GM04504 (cell line): ENCODE measurements around the gene CYP26A1.

Experiments used
- DNase-seq: peaks from one replicate; pipeline ENCODE4 v3.0.0-alpha.2; 2012; ENCODE audit warnings: low read depth

CYP26A1 gene

GRCh38 chr10:93064874-93065660 lies 8.6 kb upstream of the CYP26A1 start:
- no peak for DNase-seq

- DNase-seq = no peak
Observed at GRCh38 chr10:93065675-93066543, 7.8 kb upstream of the CYP26A1 start.

- DNase-seq = no peak
Observed at GRCh38 chr10:93066544-93066913, 7.2 kb upstream of the CYP26A1 start.

- DNase-seq = no peak
Observed at GRCh38 chr10:93067443-93068365, 6.0 kb upstream of the CYP26A1 start.

GRCh38 chr10:93068411-93069244 lies 5.1 kb upstream of the CYP26A1 start:
- no peak for DNase-seq

GRCh38 chr10:93069245-93069561 lies 4.5 kb upstream of the CYP26A1 start:
- no peak for DNase-seq

GRCh38 chr10:93070378-93071176 lies 3.1 kb upstream of the CYP26A1 start:
- DNase-seq = no peak

DNA sequence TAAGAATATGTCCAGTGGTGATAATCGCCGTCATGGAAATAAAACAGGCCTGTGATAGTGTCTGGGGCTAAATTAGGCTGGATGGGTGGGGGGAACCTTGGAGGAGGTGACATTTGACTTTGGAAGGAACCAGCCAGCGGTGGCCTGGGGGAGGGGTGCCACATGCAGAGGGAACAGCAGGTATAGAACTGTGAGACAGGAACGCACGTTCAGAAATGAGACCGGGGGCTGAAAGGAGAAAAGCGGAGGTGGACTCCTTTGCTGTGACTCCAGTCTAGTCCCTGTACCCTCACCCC lies 2.6 kb upstream of the CYP26A1 start:
- DNase-seq = no peak

DNA sequence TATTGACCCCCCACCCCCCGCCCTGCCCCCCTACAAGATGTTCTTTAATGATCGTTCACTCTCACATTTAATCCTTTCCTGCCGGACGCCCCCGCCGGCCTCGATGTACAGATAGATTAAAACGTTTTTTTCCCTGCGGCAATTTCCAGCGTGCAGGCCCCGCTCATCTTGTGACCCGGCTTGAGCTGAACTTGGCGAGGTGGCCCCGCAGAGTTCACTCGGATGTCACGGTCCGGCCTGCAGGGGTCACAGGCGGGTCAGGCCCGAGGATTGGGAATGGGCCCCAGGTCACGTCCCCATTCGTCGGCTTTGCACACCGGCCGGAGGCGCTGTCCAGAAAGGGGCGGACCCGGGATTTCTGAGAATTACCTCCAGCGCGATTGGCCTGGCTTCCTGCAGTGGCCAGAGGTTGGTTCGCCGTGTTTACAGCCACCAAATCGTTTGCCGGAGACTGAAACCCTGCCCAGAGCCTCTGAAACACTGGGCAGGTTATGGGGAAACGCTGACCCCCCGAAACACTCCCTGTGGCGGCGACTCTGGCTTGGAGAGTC lies 1.9 kb upstream of the CYP26A1 start:
- DNase-seq = no peak

DNA sequence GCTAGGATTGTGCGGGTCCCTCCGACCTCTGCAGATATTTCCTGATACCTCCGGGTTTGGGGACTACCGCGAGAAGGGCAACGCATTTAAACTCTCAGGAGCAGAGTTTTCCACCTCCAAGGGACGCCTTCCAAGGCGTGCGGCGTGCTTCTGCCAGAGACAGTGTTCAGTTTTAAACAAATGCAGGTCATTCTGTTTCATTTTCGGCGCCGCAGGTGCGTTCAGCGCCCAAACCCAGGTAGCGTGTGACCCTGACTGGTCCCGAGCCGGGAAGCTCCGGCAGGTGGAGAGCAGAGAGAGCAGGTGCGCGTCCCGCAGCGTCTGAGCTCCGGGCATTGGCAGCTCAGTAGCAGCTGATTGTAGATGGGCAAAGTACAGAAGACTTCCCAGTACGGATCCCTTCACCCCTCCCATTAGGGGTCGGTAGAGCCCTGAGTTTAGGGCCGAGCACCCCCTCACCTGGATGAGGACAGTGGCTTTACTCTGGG lies 1.4 kb upstream of the CYP26A1 start:
- DNase-seq = no peak

DNA sequence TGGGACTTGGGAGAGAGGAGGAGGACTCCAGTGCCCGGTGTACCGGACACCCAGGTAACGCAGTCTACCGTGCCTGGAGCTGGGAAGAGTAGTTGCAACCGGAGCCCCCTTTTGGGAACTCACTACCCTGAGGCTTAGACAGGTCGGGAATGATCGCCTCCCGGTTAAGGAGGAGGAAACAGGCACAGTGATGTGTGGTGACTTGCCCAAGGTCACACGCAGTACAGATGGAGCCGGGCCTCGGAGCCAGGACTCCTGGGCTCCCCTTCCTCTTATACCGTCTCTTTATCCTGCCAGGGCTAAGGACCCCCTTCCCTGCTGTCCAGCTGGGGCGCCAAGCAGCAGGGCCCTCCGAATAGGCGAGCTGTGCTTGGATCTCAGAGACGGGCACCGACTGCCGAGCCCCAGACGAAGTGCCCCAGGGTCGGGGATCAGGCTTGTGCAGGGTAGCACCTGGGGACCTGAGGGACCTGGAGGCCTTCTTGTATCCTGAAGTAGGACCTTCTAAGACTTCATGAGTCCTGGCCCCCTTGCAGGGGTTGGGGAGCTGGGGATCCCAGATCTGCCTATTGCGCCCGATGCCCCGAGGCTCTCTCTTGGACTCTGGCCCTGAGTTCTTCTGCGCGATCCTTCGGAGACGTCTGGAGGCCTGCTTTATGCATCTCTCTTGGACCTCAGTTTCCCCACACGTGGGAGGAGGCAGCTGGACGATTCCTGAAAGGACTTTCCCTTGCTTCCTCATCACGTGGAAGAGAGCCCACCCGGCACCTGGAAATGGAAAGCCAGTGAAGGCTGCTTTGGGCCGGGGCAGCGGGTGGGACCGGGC lies 767 bp upstream of the CYP26A1 start:
- no peak for DNase-seq

DNA sequence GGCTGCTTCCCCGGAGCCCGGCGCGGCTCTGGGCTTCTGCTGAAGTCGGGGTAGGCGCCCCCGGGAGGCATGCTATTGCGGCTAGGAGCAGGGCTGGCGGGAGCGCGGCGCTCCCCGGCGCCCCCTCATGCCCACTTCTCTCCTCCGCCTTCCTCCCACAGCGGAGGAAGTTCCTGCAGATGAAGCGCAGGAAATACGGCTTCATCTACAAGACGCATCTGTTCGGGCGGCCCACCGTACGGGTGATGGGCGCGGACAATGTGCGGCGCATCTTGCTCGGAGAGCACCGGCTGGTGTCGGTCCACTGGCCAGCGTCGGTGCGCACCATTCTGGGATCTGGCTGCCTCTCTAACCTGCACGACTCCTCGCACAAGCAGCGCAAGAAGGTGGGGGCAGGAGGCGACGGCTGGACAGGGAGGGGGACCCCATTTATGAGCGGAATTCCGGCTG lies 479 bp downstream of the CYP26A1 start:
- no peak for DNase-seq

DNA sequence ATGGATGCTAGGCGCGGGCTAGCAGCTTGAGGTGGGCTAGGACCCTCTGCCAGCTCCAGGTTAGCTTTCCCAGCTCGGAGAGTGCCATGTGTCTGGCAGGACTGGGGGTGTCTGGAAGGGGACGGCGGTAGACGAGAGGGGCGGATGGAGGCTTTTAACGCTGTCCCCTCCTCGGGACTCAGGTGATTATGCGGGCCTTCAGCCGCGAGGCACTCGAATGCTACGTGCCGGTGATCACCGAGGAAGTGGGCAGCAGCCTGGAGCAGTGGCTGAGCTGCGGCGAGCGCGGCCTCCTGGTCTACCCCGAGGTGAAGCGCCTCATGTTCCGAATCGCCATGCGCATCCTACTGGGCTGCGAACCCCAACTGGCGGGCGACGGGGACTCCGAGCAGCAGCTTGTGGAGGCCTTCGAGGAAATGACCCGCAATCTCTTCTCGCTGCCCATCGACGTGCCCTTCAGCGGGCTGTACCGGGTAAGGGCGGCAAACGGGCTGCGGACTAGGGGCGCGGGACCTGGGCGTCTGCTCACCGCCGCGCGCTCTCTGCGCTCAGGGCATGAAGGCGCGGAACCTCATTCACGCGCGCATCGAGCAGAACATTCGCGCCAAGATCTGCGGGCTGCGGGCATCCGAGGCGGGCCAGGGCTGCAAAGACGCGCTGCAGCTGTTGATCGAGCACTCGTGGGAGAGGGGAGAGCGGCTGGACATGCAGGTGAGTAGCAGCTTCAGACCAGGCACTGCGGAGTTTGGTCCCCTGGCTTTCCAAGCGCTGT lies 1.1 kb downstream of the CYP26A1 start:
- DNase-seq = no peak

DNA sequence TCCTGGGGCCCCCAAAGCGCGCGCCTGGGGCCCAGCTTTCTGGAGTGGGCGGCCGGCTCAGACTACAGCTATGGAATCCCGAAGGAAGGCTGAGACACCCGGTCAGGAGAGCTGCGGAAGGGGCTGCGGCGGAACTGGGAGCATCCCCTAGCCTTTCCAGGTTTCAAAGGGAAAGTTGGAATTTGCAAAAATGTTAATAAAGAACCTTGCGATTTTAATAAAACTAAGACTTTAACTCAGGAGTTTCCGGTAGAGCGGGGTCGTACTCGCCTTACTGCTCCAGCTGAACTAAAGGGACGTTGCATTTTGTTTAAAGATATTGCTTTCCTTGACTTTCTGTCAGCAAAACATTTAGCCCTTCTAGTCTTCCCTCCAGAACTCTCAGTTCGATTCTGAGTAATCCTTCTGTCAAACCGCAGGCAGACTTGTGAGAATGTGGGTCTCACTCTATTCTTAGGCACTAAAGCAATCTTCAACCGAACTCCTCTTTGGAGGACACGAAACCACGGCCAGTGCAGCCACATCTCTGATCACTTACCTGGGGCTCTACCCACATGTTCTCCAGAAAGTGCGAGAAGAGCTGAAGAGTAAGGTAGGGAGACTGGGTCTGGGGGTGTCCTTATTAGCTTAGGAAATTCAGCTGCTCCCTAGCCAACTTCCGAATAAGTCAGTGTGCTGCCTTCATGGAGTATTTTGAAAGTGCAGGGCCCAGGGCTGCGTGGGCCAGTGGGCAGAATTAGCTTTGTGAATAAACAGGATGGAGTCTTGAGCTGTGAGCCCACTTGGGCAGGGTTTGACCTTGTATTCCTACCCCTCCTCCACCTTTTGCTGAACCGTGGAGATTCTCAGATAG lies 1.9 kb downstream of the CYP26A1 start:
- no peak for DNase-seq

DNA sequence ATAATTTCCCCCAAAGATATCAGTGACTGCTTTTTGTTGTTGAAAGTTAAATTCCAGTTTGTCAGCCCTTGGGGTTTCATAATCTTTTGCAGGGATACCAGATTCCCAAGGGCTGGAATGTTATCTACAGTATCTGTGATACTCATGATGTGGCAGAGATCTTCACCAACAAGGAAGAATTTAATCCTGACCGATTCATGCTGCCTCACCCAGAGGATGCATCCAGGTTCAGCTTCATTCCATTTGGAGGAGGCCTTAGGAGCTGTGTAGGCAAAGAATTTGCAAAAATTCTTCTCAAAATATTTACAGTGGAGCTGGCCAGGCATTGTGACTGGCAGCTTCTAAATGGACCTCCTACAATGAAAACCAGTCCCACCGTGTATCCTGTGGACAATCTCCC lies 3.2 kb downstream of the CYP26A1 start:
- no peak for DNase-seq

- DNase-seq = no peak
Observed at GRCh38 chr10:93077860-93078337, 4.2 kb downstream of the CYP26A1 start.

- DNase-seq = no peak
Observed at GRCh38 chr10:93079663-93080349, 6.1 kb downstream of the CYP26A1 start.
